B cell (primary cell): ENCODE data around the gene CAMK2G. TPM values are rescaled to one million over a fixed set of nuclear protein-coding genes. Genes with fewer than 3 reads are reported as not detected.

Experiments used
- ATAC-seq: fragments of 200-7000 bp; cut with Tn5 transposase; one replicate; pipeline ENCODE4 v1.10.0; 2021; ENCODE audit warnings: low read depth, mild to moderate bottlenecking, moderate number of reproducible peaks, moderate library complexity
- CTCF ChIA-PET: fragments of 350-600 bp; sonication (Branson Sonifier 250); formaldehyde crosslinking; loops from one replicate; lab custom pipeline; 2021; ENCODE audit warnings: antibody characterized with exemption, inconsistent platforms; lab: Charles Lee
- POLR2A ChIA-PET: fragments of 350-600 bp; sonication (Branson Sonifier 250); formaldehyde crosslinking; loops from one replicate; lab custom pipeline; 2021; ENCODE audit warnings: antibody characterized with exemption; lab: Charles Lee
- DNase-seq: peaks from one replicate; pipeline ENCODE4 v3.0.0; 2013
- H2AFZ ChIP-seq: 2 replicates; pipeline ENCODE4 v1.6.1; 2012; ENCODE audit warnings: mild to moderate bottlenecking, low read depth, low read length; ENCODE audit not compliant: insufficient read depth, poor library complexity, severe bottlenecking
- H3K27ac ChIP-seq, 2 donors: 1 replicate in 1 of 2; 2 replicates in 1 of 2; pipeline ENCODE4 v1.5.1; 2012 to 2013; ENCODE audit warnings: low read length in 2 of 2, mild to moderate bottlenecking in 2 of 2, moderate library complexity in 1 of 2
- H3K27me3 ChIP-seq, 4 experiments: fragments of 200-600 bp in 1 of 4; sonication (generic) in 1 of 4; replicated peaks in 1 of 4; 1 replicate in 2 of 4; 2 replicates in 2 of 4; pipeline versions ENCODE4 v1.6.1 to v1.7.0; 2013 to 2016; ENCODE audit warnings: low read length in 3 of 4, mild to moderate bottlenecking in 2 of 4, mixed read lengths in 1 of 4, moderate library complexity in 1 of 4; ENCODE audit not compliant: insufficient read depth in 4 of 4, control insufficient read depth in 3 of 4; ENCODE audit errors: control extremely low read depth in 1 of 4
- H3K36me3 ChIP-seq, 2 experiments: replicated peaks in 1 of 2; 1 replicate in 1 of 2; 2 replicates in 1 of 2; pipeline versions ENCODE4 v1.6.1 to v1.7.1; 2013; ENCODE audit warnings: low read length in 1 of 2; ENCODE audit not compliant: insufficient read depth in 2 of 2, control insufficient read depth in 1 of 2; ENCODE audit errors: control extremely low read depth in 1 of 2, extremely low read depth in 1 of 2
- H3K4me1 ChIP-seq, 2 donors: fragments of 200-600 bp in 1 of 2; sonication (generic) in 1 of 2; 1 replicate in 1 of 2; 2 replicates in 1 of 2; pipeline versions ENCODE4 v1.5.1 to v1.6.1; 2013 to 2017; ENCODE audit warnings: low read length in 2 of 2; ENCODE audit not compliant: control insufficient read depth in 2 of 2, insufficient read depth in 2 of 2
- H3K4me2 ChIP-seq: replicated peaks from 2 replicates; pipeline ENCODE3; 2012; ENCODE audit warnings: mild to moderate bottlenecking, low read depth, low read length; ENCODE audit not compliant: poor library complexity, severe bottlenecking
- H3K4me3 ChIP-seq, 5 experiments: fragments of 200-600 bp in 1 of 5; sonication (generic) in 1 of 5; 1 replicate in 3 of 5; 2 replicates in 2 of 5; pipeline versions ENCODE4 v1.5.1 to v1.7.0; 2011 to 2016; ENCODE audit warnings: low read length in 4 of 5, mild to moderate bottlenecking in 4 of 5, low read depth in 2 of 5, control low read depth in 1 of 5, moderate library complexity in 1 of 5; ENCODE audit not compliant: insufficient read depth in 1 of 5; ENCODE audit errors: control extremely low read depth in 1 of 5, extremely low read depth in 1 of 5
- H3K79me2 ChIP-seq: fragments of 200-600 bp; sonication (generic); one replicate; pipeline ENCODE4 v1.6.0; 2016; ENCODE audit warnings: low read length; ENCODE audit not compliant: control insufficient read depth, insufficient read depth
- H3K9ac ChIP-seq: fragments of 200-600 bp; sonication (generic); 2 replicates; pipeline ENCODE4 v1.6.1; 2017; ENCODE audit warnings: mild to moderate bottlenecking, low read length, moderate library complexity
- H3K9me3 ChIP-seq, 3 donors: one replicate each; pipeline versions ENCODE4 v1.6.1 to v1.7.1; 2013; ENCODE audit warnings: low read length in 2 of 3; ENCODE audit not compliant: control insufficient read depth in 2 of 3, insufficient read depth in 1 of 3; ENCODE audit errors: control extremely low read depth in 1 of 3
- H4K20me1 ChIP-seq: 2 replicates; pipeline ENCODE4 v1.6.0; 2012; ENCODE audit warnings: mild to moderate bottlenecking, low read length; ENCODE audit not compliant: insufficient read depth, control insufficient read depth, poor library complexity, severe bottlenecking
- H3K27ac Mint-ChIP-seq: one replicate; pipeline ENCODE4 v1.8.0; 2021; ENCODE audit warnings: mixed read lengths
- H3K27me3 Mint-ChIP-seq: one replicate; pipeline ENCODE4 v1.8.0; 2021; ENCODE audit warnings: mixed read lengths
- H3K4me1 Mint-ChIP-seq: one replicate; pipeline ENCODE4 v1.8.0; 2021; ENCODE audit warnings: mixed read lengths
- H3K4me3 Mint-ChIP-seq: one replicate; pipeline ENCODE4 v1.8.0; 2021; ENCODE audit warnings: mixed read lengths
- H3K9me3 Mint-ChIP-seq: one replicate; pipeline ENCODE4 v1.8.0; 2022; ENCODE audit warnings: mixed read lengths; ENCODE audit not compliant: insufficient read depth
- CTCF ChIP-seq: fragments of 200-600 bp; IDR thresholded peaks from one replicate; pipeline ENCODE4 v1.8.0; 2022; ENCODE audit warnings: antibody characterized with exemption, mild to moderate bottlenecking
- EZH2 ChIP-seq: IDR thresholded peaks from 2 replicates; pipeline ENCODE4 v1.6.1; 2012; ENCODE audit warnings: borderline replicate concordance, low read depth, mild to moderate bottlenecking, moderate library complexity, low read length; ENCODE audit not compliant: insufficient read depth, poor library complexity, severe bottlenecking
- WGBS: methylation state at CpG from one replicate; pipeline ENCODE4 v1.1.5; 2013; ENCODE audit warnings: missing lambda C conversion rate; ENCODE audit not compliant: insufficient coverage; 5-methylcytosine and 5-hydroxymethylcytosine counted together
- intact Hi-C: fragments of 100-400 bp; cut with micrococcal nuclease; formaldehyde crosslinking; loops from one replicate; pipeline ENCODE4 v1.10.0; 2022
- polyA plus RNA-seq: library from polyadenylated mRNA; depleted of rRNA; stranded (reverse); fragments of >200 nt; gene quantifications from 2 replicates; pipeline ENCODE4 v1.2.3, GENCODE V29; 2012
- total RNA-seq, 2 donors: library from RNA; stranded (reverse); fragments of 120-200 nt in 1 of 2; gene quantifications; 1 replicate in 1 of 2; 2 replicates in 1 of 2; pipeline versions ENCODE4 v1.2.3 to v1.2.4, GENCODE V29; 2013 to 2022

CAMK2G gene
- total and polyA plus RNA-seq, 2 donors (not counting 1 experiment from before 2014, with no cell fraction given) = 42.7 to 48.7 TPM

GRCh38 chr10:73899423-73899822 lies 25.1 kb upstream of the CAMK2G start:
- intact Hi-C loops = no loop called here
- TF ChIP-seq EZH2 = no peak
- no peak for TF ChIP-seq CTCF
- Mint-ChIP-seq H3K9me3 (no peaks in the 10 kb centered on the region), H3K27me3 (peaks cover 11% of the 10 kb centered on the region), H3K4me1 (no peaks in the 10 kb centered on the region), H3K4me3 (no peak overlapping the region), H3K27ac (no peak overlapping the region)
- Histone ChIP-seq H3K36me3 (no peaks in the 10 kb centered on the region), H3K9me3 (no peaks in the 10 kb centered on the region), H3K27ac (no peak overlapping the region), H2AFZ (no peak overlapping the region), H3K79me2 (no peaks in the 10 kb centered on the region), H3K4me1 (no peaks in the 10 kb centered on the region), H3K4me2 (no peak overlapping the region), H3K9ac (no peak overlapping the region), H3K27me3 (peaks cover 0 to 8% (median 4%) of the 10 kb centered on the region in 4 experiments), H4K20me1 (no peaks in the 10 kb centered on the region), H3K4me3 (no peak overlapping the region)
- ChIA-PET CTCF (interaction anchor here (1.1 to 2.9 kb wide), 3 partner anchors 41 to 204 kb away, joined by 3 to 15 read pairs (median 4); no protein-coding TSS in a partner anchor), POLR2A (no interaction called here)
- DNase-seq = no peak
- 32% methylated on average over 4 of the region's 4 CpGs for WGBS
- ATAC-seq = no peak

- TF ChIP-seq CTCF (no peak), EZH2 (no peak)
- no peak overlapping the region for H3K4me3 Mint-ChIP-seq
- Histone ChIP-seq H3K4me3 (no peak overlapping the region), H3K4me2 (no peak overlapping the region), H3K9me3 (no peaks in the 10 kb centered on the region), H3K9ac (no peak overlapping the region), H3K4me1 (no peaks in the 10 kb centered on the region), H4K20me1 (no peaks in the 10 kb centered on the region), H3K27ac (no peak overlapping the region), H2AFZ (no peak overlapping the region), H3K79me2 (no peaks in the 10 kb centered on the region), H3K36me3 (no peaks in the 10 kb centered on the region), H3K27me3 (peaks cover 0 to 13% (median 3%) of the 10 kb centered on the region in 4 experiments)
- no peak overlapping the region for H3K27ac Mint-ChIP-seq
- peaks cover 11% of the 10 kb centered on the region for H3K27me3 Mint-ChIP-seq
- ATAC-seq (no peak), DNase-seq (no peak)
- ChIA-PET CTCF (interaction anchor here (1.1 to 2.9 kb wide), 5 partner anchors 9 to 205 kb away, joined by 3 to 15 read pairs (median 5); no protein-coding TSS in a partner anchor), POLR2A (interaction anchor here (0.6 kb wide), 1 partner anchor 448 kb away, joined by 6 read pairs; no protein-coding TSS in a partner anchor)
- WGBS = 80% methylated on average over 1 of the region's 2 CpGs
- no peaks in the 10 kb centered on the region for H3K4me1 Mint-ChIP-seq
- intact Hi-C loops = no loop called here
- H3K9me3 Mint-ChIP-seq = no peaks in the 10 kb centered on the region
These were observed 24.5 kb upstream of the CAMK2G start for GRCh38 chr10:73898730-73899410.
